ENCODE data around the gene CITED4. TPM values are rescaled to one million over a fixed set of nuclear protein-coding genes. Genes with fewer than 3 reads are reported as not detected.
A peak's percentile ranks its signal among the peaks of the same experiment; 100 is the strongest.

CITED4 gene
- total and polyA plus RNA-seq, 7 donors = 5.6 to 40.9 (median 17.8) TPM

DNA sequence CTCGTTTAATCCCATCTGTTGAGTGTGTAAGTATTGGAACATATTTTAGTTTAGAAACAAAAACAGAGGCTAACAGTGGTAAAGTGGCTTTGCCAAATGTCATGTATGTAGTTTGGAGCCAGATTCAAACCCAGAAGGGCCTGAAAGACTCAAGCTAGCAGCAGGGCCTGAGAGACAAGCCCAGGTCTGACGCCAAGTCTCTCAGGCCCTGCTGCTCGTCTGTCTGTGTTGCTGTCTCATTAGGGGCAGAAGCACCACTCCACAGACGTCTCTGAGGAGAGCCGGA, 8.3 kb downstream of the CITED4 start:
- H3K9me3 ChIP-seq = no peaks in the 10 kb centered on the region
- H3K4me1 ChIP-seq = peaks cover 4% of the 10 kb centered on the region
- no peak for TF ChIP-seq CTCF (IDR thresholded peaks at IDR 0.05)
- no peaks in the 10 kb centered on the region for H3K36me3 ChIP-seq (ENCODE audit: insufficient read depth in 1 of 2, low read depth in 1 of 2)
- H3K27ac ChIP-seq = no peak overlapping the region
- 44 to 57% (median 53%) methylated on average over 5 of the region's 5 CpGs for WGBS, 3 donors
- DNase-seq = no peak
- no peaks in the 10 kb centered on the region for H3K27me3 ChIP-seq (ENCODE audit: insufficient read depth in 3 of 3, low read length in 2 of 3)
- intact Hi-C loops (cut with DNase I) = loop anchor here in 1 of 2 donors (5.0 kb wide), 1 partner anchor 232 kb away; no protein-coding TSS in a partner anchor
- no peak for ATAC-seq
- H3K4me3 ChIP-seq = no peak overlapping the region

GRCh38 chr1:40853113-40853884, 8.9 kb downstream of the CITED4 start:
- no peaks in the 10 kb centered on the region for H3K27me3 ChIP-seq (ENCODE audit: insufficient read depth in 3 of 3, low read length in 2 of 3)
- no peak for TF ChIP-seq CTCF (IDR thresholded peaks at IDR 0.05)
- 70 to 72% (median 72%) methylated on average over 13 of the region's 13 CpGs for WGBS, 3 donors
- intact Hi-C loops (cut with DNase I) = loop anchor here in 1 of 2 donors (5.0 kb wide), 1 partner anchor 231 kb away; no protein-coding TSS in a partner anchor
- no peak overlapping the region for H3K27ac ChIP-seq
- H3K4me3 ChIP-seq = no peak overlapping the region
- H3K4me1 ChIP-seq = peaks cover 4% of the 10 kb centered on the region
- no peak for ATAC-seq
- no peak for DNase-seq
- no peaks in the 10 kb centered on the region for H3K36me3 ChIP-seq (ENCODE audit: insufficient read depth in 1 of 2, low read depth in 1 of 2)
- no peaks in the 10 kb centered on the region for H3K9me3 ChIP-seq

- Histone ChIP-seq H3K9me3 (no peaks in the 10 kb centered on the region), H3K36me3 (ENCODE audit: insufficient read depth in 1 of 2, low read depth in 1 of 2) (no peaks in the 10 kb centered on the region), H3K4me3 (no peak overlapping the region), H3K27ac (no peak overlapping the region), H3K4me1 (no peaks in the 10 kb centered on the region), H3K27me3 (ENCODE audit: insufficient read depth in 3 of 3, low read length in 2 of 3) (no peaks in the 10 kb centered on the region)
- no peak for ATAC-seq
- DNase-seq = no peak
- intact Hi-C loops (cut with DNase I) = loop anchor here (2.0 to 5.0 kb wide), 2 partner anchors 79 to 229 kb away; no protein-coding TSS in a partner anchor
- no peak for TF ChIP-seq CTCF (IDR thresholded peaks at IDR 0.05)
- 88 to 96% (median 93%) methylated on average over 6 of the region's 6 CpGs for WGBS, 3 donors
Observed at GRCh38 chr1:40851643-40852042, 10.5 kb downstream of the CITED4 start.

- ATAC-seq (peak; percentile 80 to 95 (median 88)), DNase-seq (peak; percentile 58 to 79)
- intact Hi-C loops (cut with DNase I) = loop anchor here (1.0 to 5.0 kb wide), 6 partner anchors 77 to 238 kb away; no protein-coding TSS in a partner anchor
- no peaks in the 10 kb centered on the region for H3K4me1 ChIP-seq
- H3K9me3 ChIP-seq = no peaks in the 10 kb centered on the region
- no peak overlapping the region for H3K27ac ChIP-seq
- no peaks in the 10 kb centered on the region for H3K36me3 ChIP-seq (ENCODE audit: insufficient read depth in 1 of 2, low read depth in 1 of 2)
- no peak overlapping the region for H3K4me3 ChIP-seq
- no peaks in the 10 kb centered on the region for H3K27me3 ChIP-seq (ENCODE audit: insufficient read depth in 3 of 3, low read length in 2 of 3)
- 15 to 22% (median 15%) methylated on average over 12 of the region's 12 CpGs for WGBS, 3 donors
- TF ChIP-seq CTCF (IDR thresholded peaks at IDR 0.05) = peak; percentile 90
Observed at GRCh38 chr1:40849801-40850592, 12.2 kb downstream of the CITED4 start.
